Upper lobe of left lung (tissue), 4 donors: ENCODE results near the gene POLE4.

Source experiments
- EP300 ChIP-seq, 4 donors: sonication (generic); formaldehyde crosslinking; IDR thresholded peaks; one replicate each; pipeline ENCODE4 v1.5.1; 2017; ENCODE audit warnings: antibody characterized with exemption in 4 of 4, control low read depth in 2 of 4
- POLR2A ChIP-seq, 4 donors: fragments of 450-650 bp; IDR thresholded peaks; one replicate each; pipeline ENCODE4 v1.5.1; 2016 to 2017; ENCODE audit warnings: antibody characterized with exemption in 4 of 4, mild to moderate bottlenecking in 2 of 4
- POLR2AphosphoS5 ChIP-seq, 2 donors: sonication (generic); formaldehyde crosslinking; IDR thresholded peaks; one replicate each; pipeline ENCODE4 v1.5.1; 2017; ENCODE audit warnings: antibody characterized with exemption in 2 of 2
- TF ChIP-seq, protein P1 (sequence below), 6 experiments: fragments of 450-650 bp in 4 of 6; fragments of 200-600 bp in 2 of 6; sonication (generic) in 2 of 6; IDR thresholded peaks; one replicate each; pipeline ENCODE4 v1.5.1; 2016 to 2019; ENCODE audit warnings: antibody characterized with exemption in 6 of 6

- TF ChIP-seq, protein P1, sequence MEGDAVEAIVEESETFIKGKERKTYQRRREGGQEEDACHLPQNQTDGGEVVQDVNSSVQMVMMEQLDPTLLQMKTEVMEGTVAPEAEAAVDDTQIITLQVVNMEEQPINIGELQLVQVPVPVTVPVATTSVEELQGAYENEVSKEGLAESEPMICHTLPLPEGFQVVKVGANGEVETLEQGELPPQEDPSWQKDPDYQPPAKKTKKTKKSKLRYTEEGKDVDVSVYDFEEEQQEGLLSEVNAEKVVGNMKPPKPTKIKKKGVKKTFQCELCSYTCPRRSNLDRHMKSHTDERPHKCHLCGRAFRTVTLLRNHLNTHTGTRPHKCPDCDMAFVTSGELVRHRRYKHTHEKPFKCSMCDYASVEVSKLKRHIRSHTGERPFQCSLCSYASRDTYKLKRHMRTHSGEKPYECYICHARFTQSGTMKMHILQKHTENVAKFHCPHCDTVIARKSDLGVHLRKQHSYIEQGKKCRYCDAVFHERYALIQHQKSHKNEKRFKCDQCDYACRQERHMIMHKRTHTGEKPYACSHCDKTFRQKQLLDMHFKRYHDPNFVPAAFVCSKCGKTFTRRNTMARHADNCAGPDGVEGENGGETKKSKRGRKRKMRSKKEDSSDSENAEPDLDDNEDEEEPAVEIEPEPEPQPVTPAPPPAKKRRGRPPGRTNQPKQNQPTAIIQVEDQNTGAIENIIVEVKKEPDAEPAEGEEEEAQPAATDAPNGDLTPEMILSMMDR (IDR thresholded peaks at IDR 0.05) = no peak
- TF ChIP-seq EP300 (IDR thresholded peaks at IDR 0.05) (no peak), POLR2A (IDR thresholded peaks at IDR 0.05) (no peak), POLR2AphosphoS5 (IDR thresholded peaks at IDR 0.05) (no peak)
These were observed 4.5 kb upstream of the POLE4 start for GRCh38 chr2:74953796-74954499.
